Gastroesophageal sphincter (tissue), 4 donors: ENCODE data around the gene HBG1. TPM values are rescaled to one million over a fixed set of nuclear protein-coding genes. Genes with fewer than 3 reads are reported as not detected.

Experiments used
- ATAC-seq: fragments of 150-250 bp; one replicate; pipeline ENCODE4 v1.9.1; 2016; ENCODE audit warnings: mild to moderate bottlenecking, moderate library complexity
- H3K27ac ChIP-seq, 4 donors: fragments of 200-600 bp; sonication (generic) in 3 of 4; 1 replicate in 3 of 4; 2 replicates in 1 of 4; pipeline ENCODE4 v1.5.1; 2016 to 2019
- H3K27me3 ChIP-seq: fragments of 200-600 bp; sonication (generic); one replicate; pipeline ENCODE4 v1.5.1; 2019
- H3K36me3 ChIP-seq, 2 donors: fragments of 200-600 bp; sonication (generic); one replicate each; pipeline ENCODE4 v1.5.1; 2019; ENCODE audit warnings: control low read depth in 1 of 2
- H3K4me1 ChIP-seq, 3 donors: fragments of 200-600 bp; sonication (generic); 1 replicate in 2 of 3; 2 replicates in 1 of 3; pipeline ENCODE4 v1.5.1; 2016 to 2019; ENCODE audit warnings: control low read depth in 2 of 3
- H3K4me3 ChIP-seq, 2 donors: fragments of 200-600 bp; sonication (generic); one replicate each; pipeline ENCODE4 v1.5.1; 2019; ENCODE audit warnings: mild to moderate bottlenecking in 1 of 2, moderate library complexity in 1 of 2
- H3K9me3 ChIP-seq, 3 donors: fragments of 200-600 bp; sonication (generic); one replicate each; pipeline ENCODE4 v1.5.1; 2017 to 2019; ENCODE audit warnings: control low read depth in 2 of 3
- CTCF ChIP-seq, 4 experiments: fragments of 200-600 bp in 2 of 4; fragments of 450-650 bp in 2 of 4; sonication (generic) in 1 of 4; IDR thresholded peaks; one replicate each; pipeline ENCODE4 v1.5.1; 2017 to 2019; ENCODE audit warnings: antibody characterized with exemption in 4 of 4, mild to moderate bottlenecking in 2 of 4, moderate library complexity in 2 of 4
- EP300 ChIP-seq: sonication (generic); formaldehyde crosslinking; IDR thresholded peaks from one replicate; pipeline ENCODE4 v1.6.1; 2017; ENCODE audit warnings: antibody characterized with exemption, mild to moderate bottlenecking
- POLR2A ChIP-seq, 2 donors: fragments of 450-650 bp; IDR thresholded peaks; one replicate each; pipeline ENCODE4 v1.6.1; 2017; ENCODE audit warnings: antibody characterized with exemption in 2 of 2, mild to moderate bottlenecking in 2 of 2, moderate library complexity in 1 of 2
- POLR2AphosphoS5 ChIP-seq: sonication (generic); formaldehyde crosslinking; IDR thresholded peaks from one replicate; pipeline ENCODE4 v1.6.1; 2017; ENCODE audit warnings: antibody characterized with exemption
- WGBS, 2 donors: methylation state at CpG; one replicate each; pipeline ENCODE4 v1.1.5; 2018; ENCODE audit warnings: low coverage in 1 of 2; 5-methylcytosine and 5-hydroxymethylcytosine counted together
- total RNA-seq, 4 donors: library from RNA; depleted of rRNA; stranded (reverse); fragments of >200 nt; gene quantifications; one replicate each; pipeline ENCODE4 v1.1.0, GENCODE V29; 2016

Gene HBG1
- total RNA-seq, 4 donors from 2014 or later = not detected

GRCh38 chr11:5291207-5291838 lies 41.7 kb upstream of the HBG1 start:
- no peak for ATAC-seq
- Histone ChIP-seq H3K9me3 (no peaks in the 10 kb centered on the region), H3K4me1 (no peaks in the 10 kb centered on the region), H3K27me3 (no peaks in the 10 kb centered on the region), H3K27ac (no peak overlapping the region), H3K4me3 (no peak overlapping the region), H3K36me3 (no peaks in the 10 kb centered on the region)
- 87 to 89% methylated on average over 1 of the region's 1 CpG for WGBS, 2 donors
- TF ChIP-seq POLR2A (IDR thresholded peaks at IDR 0.05) = no peak

GRCh38 chr11:5290106-5290505 lies 40.4 kb upstream of the HBG1 start:
- Histone ChIP-seq H3K27ac (no peak overlapping the region), H3K4me3 (no peak overlapping the region), H3K9me3 (no peaks in the 10 kb centered on the region), H3K27me3 (no peaks in the 10 kb centered on the region), H3K36me3 (no peaks in the 10 kb centered on the region), H3K4me1 (no peaks in the 10 kb centered on the region)
- no peak for ATAC-seq
- 78 to 90% methylated on average over 1 of the region's 1 CpG for WGBS, 2 donors
- TF ChIP-seq POLR2A (IDR thresholded peaks at IDR 0.05) = no peak
- no peak for TF ChIP-seq EP300
- no peak for TF ChIP-seq POLR2AphosphoS5
- TF ChIP-seq CTCF (IDR thresholded peaks at IDR 0.05) = no peak

- Histone ChIP-seq H3K4me3 (no peak overlapping the region), H3K9me3 (no peaks in the 10 kb centered on the region), H3K4me1 (no peaks in the 10 kb centered on the region), H3K27me3 (no peaks in the 10 kb centered on the region), H3K27ac (no peak overlapping the region), H3K36me3 (no peaks in the 10 kb centered on the region)
- TF ChIP-seq EP300 = no peak
- TF ChIP-seq POLR2AphosphoS5 = no peak
- TF ChIP-seq CTCF (IDR thresholded peaks at IDR 0.05) = no peak
- no peak for TF ChIP-seq POLR2A (IDR thresholded peaks at IDR 0.05)
- no peak for ATAC-seq
Measured at GRCh38 chr11:5289696-5290095, 40.0 kb upstream of the HBG1 start.

GRCh38 chr11:5288906-5289550 lies 39.4 kb upstream of the HBG1 start:
- Histone ChIP-seq H3K36me3 (no peaks in the 10 kb centered on the region), H3K4me3 (no peak overlapping the region), H3K27me3 (no peaks in the 10 kb centered on the region), H3K4me1 (no peaks in the 10 kb centered on the region), H3K27ac (no peak overlapping the region), H3K9me3 (no peaks in the 10 kb centered on the region)
- ATAC-seq = no peak
- no peak for TF ChIP-seq POLR2AphosphoS5
- TF ChIP-seq POLR2A (IDR thresholded peaks at IDR 0.05) = no peak
- TF ChIP-seq CTCF (IDR thresholded peaks at IDR 0.05) = no peak
- TF ChIP-seq EP300 = no peak
- 81 to 85% methylated on average over 4 to 6 of the region's 6 CpGs for WGBS, 2 donors

- Histone ChIP-seq H3K27ac (no peak overlapping the region), H3K4me1 (no peaks in the 10 kb centered on the region), H3K4me3 (no peak overlapping the region), H3K36me3 (no peaks in the 10 kb centered on the region), H3K9me3 (no peaks in the 10 kb centered on the region), H3K27me3 (no peaks in the 10 kb centered on the region)
- WGBS, 2 donors = 72 to 79% methylated on average over 4 to 7 of the region's 7 CpGs
- no peak for ATAC-seq
- TF ChIP-seq POLR2A (IDR thresholded peaks at IDR 0.05) (no peak), CTCF (IDR thresholded peaks at IDR 0.05) (no peak), POLR2AphosphoS5 (no peak), EP300 (no peak)
Measured at GRCh38 chr11:5288108-5288905, 38.6 kb upstream of the HBG1 start.
